Brain microvascular endothelial cell (primary cell): ENCODE data around the gene ABCA5.
"Not testable (repeated sequence)": the region's sequence is repeated elsewhere in the genome, so short reads cannot be mapped to it uniquely, and the experiment has no call there.

ENCODE experiments used
- DNase-seq: peaks from one replicate; pipeline ENCODE4 v3.0.0-alpha.2; 2020
- H3K27ac ChIP-seq: fragments of 250-450 bp; sonication (Bioruptor Pico); 2 replicates; pipeline ENCODE4 v1.5.1; 2020; ENCODE audit warnings: mild to moderate bottlenecking, moderate library complexity
- H3K27me3 ChIP-seq: fragments of 250-450 bp; sonication (Bioruptor Pico); replicated peaks from 2 replicates; pipeline ENCODE4 v1.5.1; 2020; ENCODE audit warnings: mild to moderate bottlenecking
- H3K36me3 ChIP-seq: fragments of 250-450 bp; sonication (Bioruptor Pico); replicated peaks from 2 replicates; pipeline ENCODE4 v1.5.1; 2020; ENCODE audit warnings: mild to moderate bottlenecking
- H3K4me3 ChIP-seq: 2 replicates; pipeline ENCODE4 v1.5.1; 2011; ENCODE audit warnings: low read depth, mild to moderate bottlenecking, control low read depth, low read length, moderate library complexity
- in situ Hi-C: cut with HindIII; loops from 2 replicates; pipeline ENCODE4 v1.10.0; 2017; ENCODE audit warnings: low sequenced_read_pairs, low pct_ligation_motif_present
- TF ChIP-seq, protein P1 (sequence below): IDR thresholded peaks from 2 replicates; pipeline ENCODE4 v1.5.1; 2011; ENCODE audit warnings: low read depth, mild to moderate bottlenecking, moderate library complexity, low read length, control low read depth, inconsistent platforms; ENCODE audit errors: missing control alignments

ABCA5 gene

DNA sequence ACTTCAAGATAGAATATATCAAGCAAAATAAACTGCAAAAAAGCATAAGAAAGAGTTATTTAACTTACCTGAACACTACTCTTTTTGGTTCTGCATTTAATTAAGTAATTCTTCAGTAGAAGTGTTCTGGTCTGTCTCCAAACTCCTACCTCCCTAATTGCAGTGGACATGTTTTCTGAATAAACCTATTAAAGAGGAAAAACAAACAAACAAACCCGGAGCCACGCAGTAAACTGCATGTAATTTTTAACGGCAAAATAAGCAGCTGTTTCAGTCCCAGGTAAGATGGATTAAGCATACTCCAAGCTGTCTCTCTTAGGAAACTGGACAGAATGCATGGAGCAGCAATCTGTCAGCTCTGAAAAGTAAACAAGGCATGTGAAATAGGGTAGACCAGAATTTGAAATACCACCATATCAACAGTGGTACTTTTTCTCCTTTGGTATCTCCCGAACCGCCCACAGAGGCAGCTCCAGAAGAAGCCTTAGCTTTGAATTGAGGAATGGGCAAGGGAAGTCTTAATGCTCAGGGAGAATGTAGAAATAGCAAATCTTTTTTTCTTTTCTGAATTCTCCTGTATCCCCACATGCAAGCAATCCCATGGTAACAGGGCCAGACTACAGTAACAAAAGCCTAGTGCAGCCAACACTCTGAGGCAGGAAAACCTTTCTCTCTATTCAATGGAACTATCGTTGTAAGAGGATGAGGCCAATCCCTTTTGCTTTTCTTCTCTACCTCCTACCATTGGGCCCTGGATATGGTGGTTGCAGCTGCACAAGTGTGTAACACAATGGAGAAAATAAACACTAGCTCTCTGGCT lies 12.5 kb downstream of the ABCA5 start:
- no peaks in the 10 kb centered on the region for H3K36me3 ChIP-seq
- H3K27me3 ChIP-seq = no peaks in the 10 kb centered on the region
- in situ Hi-C loops = no loop called here
- DNase-seq = no peak
- H3K4me3 ChIP-seq = no peak overlapping the region
- TF ChIP-seq, protein P1, sequence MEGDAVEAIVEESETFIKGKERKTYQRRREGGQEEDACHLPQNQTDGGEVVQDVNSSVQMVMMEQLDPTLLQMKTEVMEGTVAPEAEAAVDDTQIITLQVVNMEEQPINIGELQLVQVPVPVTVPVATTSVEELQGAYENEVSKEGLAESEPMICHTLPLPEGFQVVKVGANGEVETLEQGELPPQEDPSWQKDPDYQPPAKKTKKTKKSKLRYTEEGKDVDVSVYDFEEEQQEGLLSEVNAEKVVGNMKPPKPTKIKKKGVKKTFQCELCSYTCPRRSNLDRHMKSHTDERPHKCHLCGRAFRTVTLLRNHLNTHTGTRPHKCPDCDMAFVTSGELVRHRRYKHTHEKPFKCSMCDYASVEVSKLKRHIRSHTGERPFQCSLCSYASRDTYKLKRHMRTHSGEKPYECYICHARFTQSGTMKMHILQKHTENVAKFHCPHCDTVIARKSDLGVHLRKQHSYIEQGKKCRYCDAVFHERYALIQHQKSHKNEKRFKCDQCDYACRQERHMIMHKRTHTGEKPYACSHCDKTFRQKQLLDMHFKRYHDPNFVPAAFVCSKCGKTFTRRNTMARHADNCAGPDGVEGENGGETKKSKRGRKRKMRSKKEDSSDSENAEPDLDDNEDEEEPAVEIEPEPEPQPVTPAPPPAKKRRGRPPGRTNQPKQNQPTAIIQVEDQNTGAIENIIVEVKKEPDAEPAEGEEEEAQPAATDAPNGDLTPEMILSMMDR = no peak
- no peak overlapping the region for H3K27ac ChIP-seq

DNA sequence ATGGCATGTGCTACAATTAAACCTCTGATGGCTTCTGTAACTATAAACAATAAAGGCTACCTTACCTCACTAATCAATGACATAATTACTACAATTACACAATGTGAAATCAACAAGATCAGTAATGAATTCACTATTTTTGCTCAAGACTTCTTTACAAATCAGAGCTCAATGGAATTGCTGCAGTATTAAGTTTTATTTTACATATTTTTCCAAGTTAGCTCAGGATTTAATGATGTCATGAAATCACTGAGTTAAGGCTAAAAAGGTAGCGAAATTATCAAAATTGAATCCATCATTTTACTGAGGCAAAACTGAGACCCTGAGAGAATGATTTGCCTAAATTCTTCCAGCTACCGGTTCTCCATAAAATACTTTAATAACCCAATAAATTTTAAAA lies 21.8 kb downstream of the ABCA5 start:
- no peak for DNase-seq
- H3K4me3 ChIP-seq = no peak overlapping the region
- H3K27ac ChIP-seq = no peak overlapping the region
- TF ChIP-seq, protein P1 = no peak
- no peaks in the 10 kb centered on the region for H3K36me3 ChIP-seq
- H3K27me3 ChIP-seq = no peaks in the 10 kb centered on the region
- in situ Hi-C loops = no loop called here

DNA sequence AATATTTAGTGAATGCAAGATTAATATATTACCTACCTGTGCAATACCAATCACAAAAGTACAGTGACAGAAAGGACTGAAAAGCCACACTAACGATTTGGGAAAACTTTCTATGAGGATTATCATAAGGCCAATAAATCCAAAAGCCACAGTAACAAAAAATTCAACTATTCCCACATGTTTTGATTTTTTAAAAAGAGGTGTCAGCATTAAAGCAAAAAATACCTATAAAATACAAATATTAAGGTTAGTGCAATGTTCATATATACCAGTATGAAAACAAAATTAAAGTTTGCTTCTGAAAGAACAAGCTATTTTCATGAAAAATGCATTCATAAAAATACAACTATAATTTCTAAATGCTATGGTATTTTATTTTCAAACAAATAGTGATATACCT lies 24.3 kb downstream of the ABCA5 start:
- H3K36me3 ChIP-seq = no peaks in the 10 kb centered on the region
- H3K27me3 ChIP-seq = no peaks in the 10 kb centered on the region
- no peak for DNase-seq
- no peak overlapping the region for H3K4me3 ChIP-seq
- TF ChIP-seq, protein P1 = no peak
- in situ Hi-C loops = no loop called here
- no peak overlapping the region for H3K27ac ChIP-seq

DNA sequence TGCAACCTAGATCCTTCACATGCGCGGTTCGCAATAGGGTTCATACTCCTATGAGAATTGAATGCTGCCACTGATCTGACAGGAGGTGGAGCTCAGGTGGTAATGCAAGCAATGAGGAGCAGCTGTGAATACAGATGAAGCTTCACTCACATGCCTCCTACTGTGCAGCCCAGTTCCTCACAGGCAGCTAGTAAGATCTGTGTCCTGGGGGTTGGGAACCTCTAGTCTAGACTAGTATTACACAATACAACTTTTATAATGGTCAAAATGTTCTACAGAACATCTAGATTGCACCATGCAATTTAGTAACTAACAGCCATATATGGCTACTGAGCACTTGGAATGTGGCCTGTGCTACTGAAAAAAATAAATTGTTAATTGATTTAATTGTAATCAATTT lies 26.7 kb downstream of the ABCA5 start:
- Histone ChIP-seq H3K36me3 (no peaks in the 10 kb centered on the region), H3K27ac (no peak overlapping the region), H3K4me3 (no peak overlapping the region), H3K27me3 (no peaks in the 10 kb centered on the region)
- DNase-seq = no peak
- TF ChIP-seq, protein P1 = no peak
- in situ Hi-C loops = no loop called here

DNA sequence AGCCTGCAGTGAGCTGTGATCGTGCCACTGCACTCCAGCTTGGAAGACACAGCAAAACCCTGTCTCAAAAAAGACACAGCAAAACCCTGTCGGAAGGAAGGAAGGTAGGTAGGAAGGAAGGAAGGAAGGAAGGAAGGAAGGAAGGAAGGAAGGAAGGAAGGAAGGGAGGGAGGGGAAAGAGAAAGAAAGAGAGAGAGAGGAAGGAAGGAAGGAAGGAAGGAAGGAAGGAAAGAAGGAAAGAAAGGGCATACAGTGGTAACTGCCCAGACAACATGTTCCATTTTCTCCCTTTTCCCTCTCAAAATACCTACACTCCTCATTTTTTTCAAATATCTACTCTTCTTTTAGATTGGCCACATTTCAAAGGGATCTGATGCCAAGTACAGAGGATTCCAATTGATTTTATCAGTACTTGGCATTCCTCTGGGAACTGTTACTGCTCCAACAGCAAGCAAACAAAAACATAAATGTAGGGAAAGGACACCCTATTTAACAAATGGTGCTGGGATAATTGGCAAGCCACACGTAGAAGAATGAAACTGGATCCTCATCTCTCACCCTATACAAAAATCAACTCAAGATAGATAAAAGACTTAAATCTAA lies 28.7 kb downstream of the ABCA5 start:
- H3K27me3 ChIP-seq, DNase-seq, H3K27ac ChIP-seq, in situ Hi-C loops, H3K36me3 ChIP-seq, H3K4me3 ChIP-seq: not testable (repeated sequence)

DNA sequence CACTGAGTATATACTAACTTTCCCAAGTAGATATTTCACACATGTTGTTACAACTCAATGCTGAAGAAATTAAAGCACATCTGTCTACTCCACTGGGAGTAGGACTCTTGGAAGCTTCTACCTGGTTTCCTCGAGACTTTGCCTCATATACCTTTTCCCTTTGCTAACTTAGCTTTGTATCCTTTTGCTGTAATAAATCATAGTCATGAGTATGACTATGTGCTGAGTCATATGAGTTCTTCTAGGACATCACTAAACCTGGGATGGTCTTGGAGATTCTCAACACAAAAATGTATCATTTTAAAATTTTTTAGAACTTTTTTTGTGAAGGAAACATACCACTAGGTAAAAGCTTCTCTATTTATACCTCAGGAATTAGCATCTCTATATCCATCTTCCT lies 39.8 kb downstream of the ABCA5 start:
- no peak overlapping the region for H3K27ac ChIP-seq
- in situ Hi-C loops = no loop called here
- no peak overlapping the region for H3K4me3 ChIP-seq
- DNase-seq = no peak
- TF ChIP-seq, protein P1 = no peak
- H3K36me3 ChIP-seq = no peaks in the 10 kb centered on the region
- no peaks in the 10 kb centered on the region for H3K27me3 ChIP-seq
